Natural killer cell (primary cell): Measurements from ENCODE around the gene ARRB1. TPM values are rescaled to one million over a fixed set of nuclear protein-coding genes. Genes with fewer than 3 reads are reported as not detected.

Experiments used
- ATAC-seq, 3 donors: fragments of 150-1000 bp in 2 of 3; fragments of 200-7000 bp in 1 of 3; cut with Tn5 transposase; 1 replicate in 1 of 3; 2 replicates in 2 of 3; pipeline ENCODE4 v1.10.0; 2021; ENCODE audit warnings: mild to moderate bottlenecking in 2 of 3, moderate library complexity in 2 of 3
- DNase-seq, 2 donors: peaks; one replicate each; pipeline versions ENCODE4 v3.0.0 to v3.0.0-alpha.2; 2013 to 2021; ENCODE audit warnings: mixed read lengths in 1 of 2
- H3K27ac ChIP-seq: one replicate; pipeline ENCODE4 v1.5.1; 2013; ENCODE audit warnings: mild to moderate bottlenecking, low read length
- H3K27me3 ChIP-seq: one replicate; pipeline ENCODE4 v1.6.1; 2013; ENCODE audit warnings: low read length; ENCODE audit not compliant: control insufficient read depth, insufficient read depth
- H3K36me3 ChIP-seq: one replicate; pipeline ENCODE4 v1.6.1; 2013; ENCODE audit warnings: low read length; ENCODE audit not compliant: control insufficient read depth, insufficient read depth
- H3K4me1 ChIP-seq: one replicate; pipeline ENCODE4 v1.6.1; 2013; ENCODE audit warnings: low read length; ENCODE audit not compliant: control insufficient read depth, insufficient read depth
- H3K4me3 ChIP-seq: one replicate; pipeline ENCODE4 v1.5.1; 2013; ENCODE audit warnings: low read length
- H3K9me3 ChIP-seq: one replicate; pipeline ENCODE4 v1.6.1; 2013; ENCODE audit warnings: low read length; ENCODE audit not compliant: control insufficient read depth, insufficient read depth
- H3K27ac Mint-ChIP-seq, 2 donors: one replicate each; pipeline ENCODE4 v1.8.0; 2022; ENCODE audit warnings: mild to moderate bottlenecking in 2 of 2, mixed read lengths in 2 of 2, moderate library complexity in 1 of 2
- H3K27me3 Mint-ChIP-seq, 2 donors: one replicate each; pipeline ENCODE4 v1.8.0; 2022; ENCODE audit warnings: low read depth in 2 of 2, mixed read lengths in 2 of 2
- H3K36me3 Mint-ChIP-seq: one replicate; pipeline ENCODE4 v1.8.0; 2022; ENCODE audit warnings: mixed read lengths
- H3K4me1 Mint-ChIP-seq, 2 donors: one replicate each; pipeline ENCODE4 v1.8.0; 2022; ENCODE audit warnings: mixed read lengths in 2 of 2
- H3K4me3 Mint-ChIP-seq: one replicate; pipeline ENCODE4 v1.8.0; 2022; ENCODE audit warnings: mild to moderate bottlenecking, moderate library complexity, mixed read lengths
- H3K9me3 Mint-ChIP-seq, 2 donors: one replicate each; pipeline ENCODE4 v1.8.0; 2022; ENCODE audit warnings: mixed read lengths in 2 of 2
- CTCF ChIP-seq: fragments of 200-600 bp; IDR thresholded peaks from one replicate; pipeline ENCODE4 v1.8.0; 2022; ENCODE audit warnings: antibody characterized with exemption
- WGBS: methylation state at CpG from one replicate; pipeline ENCODE4 v1.1.7; 2013; ENCODE audit warnings: missing lambda C conversion rate; ENCODE audit not compliant: insufficient coverage; 5-methylcytosine and 5-hydroxymethylcytosine counted together
- intact Hi-C: fragments of 100-400 bp; cut with micrococcal nuclease; formaldehyde crosslinking; loops from one replicate; pipeline ENCODE4 v1.14.2; 2022
- total RNA-seq, 4 donors: library from RNA; stranded (reverse); fragments of 120-200 nt in 1 of 4; gene quantifications; one replicate each; pipeline versions ENCODE4 v1.2.3 to v1.2.4, GENCODE V29; 2013 to 2022

ARRB1 gene
- total RNA-seq, 3 donors from 2014 or later (not counting 1 experiment from before 2014, with no cell fraction given): 128 to 200 (median 174) TPM

- H3K9me3 Mint-ChIP-seq: no peaks in the 10 kb centered on the region
- no peaks in the 10 kb centered on the region for H3K27me3 ChIP-seq
- H3K4me3 Mint-ChIP-seq: no peak overlapping the region
- H3K27ac ChIP-seq: no peak overlapping the region
- H3K27ac Mint-ChIP-seq: peak overlapping the region; percentile 68 to 82
- DNase-seq (no peak), ATAC-seq (no peak)
- no peaks in the 10 kb centered on the region for H3K9me3 ChIP-seq
- peaks cover 47 to 68% of the 10 kb centered on the region in 2 donors for H3K4me1 Mint-ChIP-seq
- H3K4me3 ChIP-seq: no peak overlapping the region
- no peaks in the 10 kb centered on the region for H3K36me3 Mint-ChIP-seq
- no peak for TF ChIP-seq CTCF
- WGBS: 95% methylated on average over 3 of the region's 3 CpGs
- peaks cover 5% of the 10 kb centered on the region for H3K36me3 ChIP-seq
- H3K27me3 Mint-ChIP-seq: no peaks in the 10 kb centered on the region
- peaks cover 14% of the 10 kb centered on the region for H3K4me1 ChIP-seq
- intact Hi-C loops: no loop called here
Observed at GRCh38 chr11:75292943-75293342, 58.5 kb downstream of the ARRB1 start.

GRCh38 chr11:75291741-75292140, 59.7 kb downstream of the ARRB1 start:
- 84% methylated on average over 5 of the region's 6 CpGs for WGBS
- intact Hi-C loops: no loop called here
- Mint-ChIP-seq H3K27ac (peak overlapping the region in 1 of 2 donors; percentile 53), H3K4me1 (peaks cover 46 to 68% of the 10 kb centered on the region in 2 donors), H3K4me3 (no peak overlapping the region), H3K9me3 (no peaks in the 10 kb centered on the region), H3K36me3 (no peaks in the 10 kb centered on the region), H3K27me3 (no peaks in the 10 kb centered on the region)
- no peaks in the 10 kb centered on the region for H3K9me3 ChIP-seq
- no peaks in the 10 kb centered on the region for H3K27me3 ChIP-seq
- peaks cover 14% of the 10 kb centered on the region for H3K4me1 ChIP-seq
- TF ChIP-seq CTCF: no peak
- DNase-seq (no peak), ATAC-seq (no peak)
- no peak overlapping the region for H3K27ac ChIP-seq
- peaks cover 14% of the 10 kb centered on the region for H3K36me3 ChIP-seq
- H3K4me3 ChIP-seq: no peak overlapping the region

- Mint-ChIP-seq H3K36me3 (no peaks in the 10 kb centered on the region), H3K4me1 (peaks cover 41 to 60% of the 10 kb centered on the region in 2 donors), H3K27ac (peak overlapping the region; percentile 53 to 65), H3K27me3 (no peaks in the 10 kb centered on the region), H3K4me3 (no peak overlapping the region), H3K9me3 (no peaks in the 10 kb centered on the region)
- TF ChIP-seq CTCF: no peak
- DNase-seq: no peak
- 98% methylated on average over 12 of the region's 12 CpGs for WGBS
- H3K9me3 ChIP-seq: no peaks in the 10 kb centered on the region
- peaks cover 23% of the 10 kb centered on the region for H3K36me3 ChIP-seq
- no peaks in the 10 kb centered on the region for H3K27me3 ChIP-seq
- H3K27ac ChIP-seq: no peak overlapping the region
- no peak for ATAC-seq
- intact Hi-C loops: no loop called here
- no peak overlapping the region for H3K4me3 ChIP-seq
- H3K4me1 ChIP-seq: peaks cover 14% of the 10 kb centered on the region
Observed at GRCh38 chr11:75289919-75290318, 61.5 kb downstream of the ARRB1 start.

GRCh38 chr11:75289511-75289760, 62.0 kb downstream of the ARRB1 start:
- Mint-ChIP-seq H3K36me3 (no peaks in the 10 kb centered on the region), H3K4me1 (peaks cover 41 to 55% of the 10 kb centered on the region in 2 donors), H3K4me3 (no peak overlapping the region), H3K27me3 (no peaks in the 10 kb centered on the region), H3K9me3 (no peaks in the 10 kb centered on the region), H3K27ac (peak overlapping the region; percentile 23 to 52)
- Histone ChIP-seq H3K36me3 (peaks cover 23% of the 10 kb centered on the region), H3K9me3 (no peaks in the 10 kb centered on the region), H3K27me3 (no peaks in the 10 kb centered on the region), H3K4me1 (peaks cover 14% of the 10 kb centered on the region), H3K27ac (no peak overlapping the region), H3K4me3 (no peak overlapping the region)
- ATAC-seq: no peak
- intact Hi-C loops: no loop called here
- WGBS: 94% methylated on average over 6 of the region's 6 CpGs
- TF ChIP-seq CTCF: no peak
- DNase-seq: no peak
